Loucy (cell line): ENCODE measurements around the gene PDCD4.

Experiments used
- EZH2phosphoT487 ChIP-seq: fragments of 200-600 bp; IDR thresholded peaks from 2 replicates; pipeline ENCODE4 v1.6.1; 2018; ENCODE audit warnings: antibody characterized with exemption, mild to moderate bottlenecking, moderate library complexity, borderline replicate concordance
- TF ChIP-seq, protein P1 (sequence below): fragments of 200-600 bp; sonication (generic); conservative IDR thresholded peaks from 2 replicates; pipeline ENCODE4 v1.5.1; 2014; ENCODE audit warnings: mild to moderate bottlenecking, antibody characterized with exemption, low read length

DNA sequence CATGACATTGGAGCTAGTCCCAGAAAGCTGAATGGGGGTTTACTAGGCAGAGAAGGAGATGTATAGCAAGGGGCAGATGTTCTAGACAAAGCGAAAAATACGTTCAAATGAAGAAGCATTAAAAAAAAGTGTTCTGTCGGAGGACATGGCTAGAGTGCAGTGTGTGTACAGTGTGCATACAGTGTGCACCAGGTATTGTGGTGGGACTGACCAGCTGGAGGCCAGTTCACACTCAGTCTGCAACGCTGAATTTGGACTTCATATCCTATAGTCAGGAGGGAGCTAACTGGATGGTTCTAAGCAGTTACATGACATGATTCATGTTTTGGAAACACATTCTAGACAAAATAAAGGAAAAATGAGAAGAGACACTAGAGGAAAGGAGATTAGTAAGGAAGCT, 38.4 kb downstream of the PDCD4 start:
- TF ChIP-seq, protein P1, sequence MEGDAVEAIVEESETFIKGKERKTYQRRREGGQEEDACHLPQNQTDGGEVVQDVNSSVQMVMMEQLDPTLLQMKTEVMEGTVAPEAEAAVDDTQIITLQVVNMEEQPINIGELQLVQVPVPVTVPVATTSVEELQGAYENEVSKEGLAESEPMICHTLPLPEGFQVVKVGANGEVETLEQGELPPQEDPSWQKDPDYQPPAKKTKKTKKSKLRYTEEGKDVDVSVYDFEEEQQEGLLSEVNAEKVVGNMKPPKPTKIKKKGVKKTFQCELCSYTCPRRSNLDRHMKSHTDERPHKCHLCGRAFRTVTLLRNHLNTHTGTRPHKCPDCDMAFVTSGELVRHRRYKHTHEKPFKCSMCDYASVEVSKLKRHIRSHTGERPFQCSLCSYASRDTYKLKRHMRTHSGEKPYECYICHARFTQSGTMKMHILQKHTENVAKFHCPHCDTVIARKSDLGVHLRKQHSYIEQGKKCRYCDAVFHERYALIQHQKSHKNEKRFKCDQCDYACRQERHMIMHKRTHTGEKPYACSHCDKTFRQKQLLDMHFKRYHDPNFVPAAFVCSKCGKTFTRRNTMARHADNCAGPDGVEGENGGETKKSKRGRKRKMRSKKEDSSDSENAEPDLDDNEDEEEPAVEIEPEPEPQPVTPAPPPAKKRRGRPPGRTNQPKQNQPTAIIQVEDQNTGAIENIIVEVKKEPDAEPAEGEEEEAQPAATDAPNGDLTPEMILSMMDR, result no peak
- TF ChIP-seq EZH2phosphoT487, result no peak
